Tibial nerve (tissue), 3 donors: ENCODE results near the gene FABP3.

Experiments used
- POLR2A ChIP-seq, 2 donors: fragments of 450-650 bp; IDR thresholded peaks; one replicate each; pipeline ENCODE4 v1.6.1; 2017; ENCODE audit warnings: antibody characterized with exemption in 2 of 2, mild to moderate bottlenecking in 2 of 2, moderate library complexity in 2 of 2
- TF ChIP-seq, protein P1 (sequence below), 5 experiments: fragments of 200-600 bp in 3 of 5; fragments of 450-650 bp in 2 of 5; sonication (generic) in 3 of 5; IDR thresholded peaks; one replicate each; pipeline ENCODE4 v1.5.1; 2016 to 2019; ENCODE audit warnings: antibody characterized with exemption in 5 of 5, mild to moderate bottlenecking in 3 of 5, moderate library complexity in 2 of 5

DNA sequence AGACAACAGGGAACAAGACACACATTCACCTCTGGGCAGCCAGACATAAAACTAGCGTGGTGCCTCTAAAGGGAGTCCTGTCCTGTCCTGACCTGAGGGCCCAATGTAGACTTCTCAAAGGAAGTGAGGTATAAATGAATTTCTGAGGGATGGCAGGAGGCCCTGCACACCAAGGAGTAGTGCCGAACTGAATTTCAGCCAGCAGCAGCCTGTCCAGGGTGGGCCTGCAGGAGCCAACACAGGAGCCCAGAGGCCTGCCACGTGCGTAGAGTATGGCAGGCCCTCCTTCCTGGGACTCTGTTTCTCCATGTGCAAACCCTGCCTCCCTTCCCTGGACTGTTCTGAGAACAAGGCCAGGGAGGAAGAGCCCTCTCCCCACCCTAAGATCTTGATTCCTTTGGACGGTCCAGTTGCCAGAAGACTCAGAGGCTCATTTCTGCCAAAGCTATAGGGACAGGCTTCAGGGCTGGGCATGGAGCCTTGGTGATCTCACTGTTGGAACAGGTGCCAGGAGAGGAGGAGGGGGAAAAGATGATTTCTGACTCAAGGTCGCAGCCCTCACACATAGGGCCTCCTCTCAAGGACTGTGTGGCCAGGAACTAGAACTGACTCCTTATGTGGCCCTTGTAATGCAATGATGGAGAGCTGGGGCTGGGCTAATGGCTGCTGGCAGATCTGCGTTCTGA, 1.8 kb upstream of the FABP3 start:
- TF ChIP-seq POLR2A (IDR thresholded peaks at IDR 0.05) = no peak
- TF ChIP-seq, protein P1, sequence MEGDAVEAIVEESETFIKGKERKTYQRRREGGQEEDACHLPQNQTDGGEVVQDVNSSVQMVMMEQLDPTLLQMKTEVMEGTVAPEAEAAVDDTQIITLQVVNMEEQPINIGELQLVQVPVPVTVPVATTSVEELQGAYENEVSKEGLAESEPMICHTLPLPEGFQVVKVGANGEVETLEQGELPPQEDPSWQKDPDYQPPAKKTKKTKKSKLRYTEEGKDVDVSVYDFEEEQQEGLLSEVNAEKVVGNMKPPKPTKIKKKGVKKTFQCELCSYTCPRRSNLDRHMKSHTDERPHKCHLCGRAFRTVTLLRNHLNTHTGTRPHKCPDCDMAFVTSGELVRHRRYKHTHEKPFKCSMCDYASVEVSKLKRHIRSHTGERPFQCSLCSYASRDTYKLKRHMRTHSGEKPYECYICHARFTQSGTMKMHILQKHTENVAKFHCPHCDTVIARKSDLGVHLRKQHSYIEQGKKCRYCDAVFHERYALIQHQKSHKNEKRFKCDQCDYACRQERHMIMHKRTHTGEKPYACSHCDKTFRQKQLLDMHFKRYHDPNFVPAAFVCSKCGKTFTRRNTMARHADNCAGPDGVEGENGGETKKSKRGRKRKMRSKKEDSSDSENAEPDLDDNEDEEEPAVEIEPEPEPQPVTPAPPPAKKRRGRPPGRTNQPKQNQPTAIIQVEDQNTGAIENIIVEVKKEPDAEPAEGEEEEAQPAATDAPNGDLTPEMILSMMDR (IDR thresholded peaks at IDR 0.05) = no peak
